Liver (tissue), 9 donors: Measurements from ENCODE around the gene LELP1. TPM values are rescaled to one million over a fixed set of nuclear protein-coding genes. Genes with fewer than 3 reads are reported as not detected.

ENCODE experiments used
- DNase-seq: peaks from one replicate; pipeline ENCODE4 v3.0.0-alpha.2; 2017; ENCODE audit warnings: low spot score
- H3K27ac ChIP-seq, 2 donors: one replicate each; pipeline ENCODE4 v1.7.0; 2013; ENCODE audit warnings: inconsistent platforms in 2 of 2, low read length in 2 of 2, control low read depth in 1 of 2, low read depth in 1 of 2, mild to moderate bottlenecking in 1 of 2
- H3K27me3 ChIP-seq, 4 donors: one replicate each; pipeline versions ENCODE4 v1.6.1 to v1.7.0; 2013; ENCODE audit warnings: low read length in 3 of 4, inconsistent platforms in 1 of 4, mild to moderate bottlenecking in 1 of 4, moderate library complexity in 1 of 4; ENCODE audit not compliant: control insufficient read depth in 4 of 4, insufficient read depth in 4 of 4
- H3K36me3 ChIP-seq, 4 donors: one replicate each; pipeline versions ENCODE4 v1.6.1 to v1.7.0; 2013; ENCODE audit warnings: low read length in 3 of 4, mild to moderate bottlenecking in 3 of 4, low read depth in 1 of 4, moderate library complexity in 1 of 4; ENCODE audit not compliant: control insufficient read depth in 4 of 4, insufficient read depth in 3 of 4
- H3K4me1 ChIP-seq, 4 donors: one replicate each; pipeline versions ENCODE4 v1.6.1 to v1.7.0; 2013; ENCODE audit warnings: low read length in 3 of 4, mild to moderate bottlenecking in 3 of 4, moderate library complexity in 1 of 4; ENCODE audit not compliant: control insufficient read depth in 4 of 4, insufficient read depth in 4 of 4
- H3K4me3 ChIP-seq, 3 donors: one replicate each; pipeline versions ENCODE4 v1.6.1 to v1.7.0; 2013; ENCODE audit warnings: low read length in 3 of 3, control low read depth in 1 of 3, low read depth in 1 of 3, mild to moderate bottlenecking in 1 of 3
- H3K9ac ChIP-seq, 2 donors: one replicate each; pipeline ENCODE4 v1.7.0; 2013; ENCODE audit warnings: low read length in 2 of 2, mild to moderate bottlenecking in 2 of 2, moderate library complexity in 2 of 2, control low read depth in 1 of 2, low read depth in 1 of 2
- H3K9me3 ChIP-seq, 4 donors: one replicate each; pipeline versions ENCODE4 v1.6.1 to v1.7.0; 2013; ENCODE audit warnings: low read length in 3 of 4; ENCODE audit not compliant: control insufficient read depth in 4 of 4
- EGR1 ChIP-seq, 2 donors: IDR thresholded peaks; 2 replicates each; pipeline ENCODE4 v1.6.1; 2016 to 2018; ENCODE audit warnings: antibody characterized with exemption in 2 of 2, low read depth in 2 of 2
- FOXA1 ChIP-seq: IDR thresholded peaks from 2 replicates; pipeline ENCODE4 v1.6.1; 2016; ENCODE audit warnings: antibody characterized with exemption
- FOXA2 ChIP-seq: IDR thresholded peaks from 2 replicates; pipeline ENCODE4 v1.6.1; 2016; ENCODE audit warnings: antibody characterized with exemption
- GABPA ChIP-seq, 2 donors: IDR thresholded peaks in 1 of 2; conservative IDR thresholded peaks in 1 of 2; 2 replicates each; pipeline ENCODE4 v1.6.1; 2016; ENCODE audit warnings: antibody characterized with exemption in 2 of 2, mild to moderate bottlenecking in 1 of 2, moderate library complexity in 1 of 2
- HNF4A ChIP-seq, 2 donors: conservative IDR thresholded peaks; 2 replicates each; pipeline ENCODE4 v1.6.1; 2016; ENCODE audit warnings: antibody characterized with exemption in 2 of 2, mild to moderate bottlenecking in 2 of 2
- HNF4G ChIP-seq: IDR thresholded peaks from 2 replicates; pipeline ENCODE4 v1.6.1; 2016; ENCODE audit warnings: antibody characterized with exemption
- RAD21 ChIP-seq, 2 donors: IDR thresholded peaks; 2 replicates each; pipeline ENCODE4 v1.6.1; 2016; ENCODE audit warnings: antibody characterized with exemption in 2 of 2, mild to moderate bottlenecking in 2 of 2
- REST ChIP-seq: IDR thresholded peaks from 2 replicates; pipeline ENCODE4 v1.6.1; 2016; ENCODE audit warnings: antibody characterized with exemption, mild to moderate bottlenecking
- RXRA ChIP-seq, 2 donors: IDR thresholded peaks; 2 replicates each; pipeline ENCODE4 v1.6.1; 2017 to 2018; ENCODE audit warnings: antibody characterized with exemption in 2 of 2, mild to moderate bottlenecking in 1 of 2
- SP1 ChIP-seq: IDR thresholded peaks from 2 replicates; pipeline ENCODE4 v1.6.1; 2018; ENCODE audit warnings: antibody characterized with exemption, mild to moderate bottlenecking
- WGBS: extraction: QIAGEN DNeasy Blood & Tissue Kit; methylation state at CpG from one replicate; pipeline ENCODE4 v1.1.7; 2013; 5-methylcytosine and 5-hydroxymethylcytosine counted together
- polyA plus RNA-seq, 2 donors: library from polyadenylated mRNA; stranded (reverse) in 1 of 2; unstranded in 1 of 2; fragments of 200-250 nt in 1 of 2; fragments of >200 nt in 1 of 2; fragmentation: Nextera tagmentation in 1 of 2; extraction: Ambion mirVana in 1 of 2; gene quantifications; one replicate each; pipeline versions ENCODE4 v1.2.1 to v1.2.3, GENCODE V29; 2013 to 2015
- total RNA-seq, 2 donors: library from RNA; depleted of rRNA; stranded (reverse); fragments of >200 nt; gene quantifications; one replicate each; pipeline ENCODE4 v1.2.3, GENCODE V29; 2014
- TF ChIP-seq, protein P1 (sequence below): IDR thresholded peaks from 2 replicates; pipeline ENCODE4 v1.6.1; 2016; ENCODE audit warnings: antibody characterized with exemption
- TF ChIP-seq, protein P2 (sequence below): IDR thresholded peaks from 2 replicates; pipeline ENCODE4 v1.6.1; 2016; ENCODE audit warnings: antibody characterized with exemption
- TF ChIP-seq, protein P3 (sequence below): IDR thresholded peaks from 2 replicates; pipeline ENCODE4 v1.6.1; 2016; ENCODE audit warnings: antibody characterized with exemption
- donor health status: healthy.
- donor health status: healthy.
- donor health status: healthy.
- donor health status: healthy.
- donor health status: healthy.

The LELP1 gene
- total and polyA plus RNA-seq, 4 donors: not detected

GRCh38 chr1:153245466-153245865, 42.2 kb downstream of the LELP1 start:
- no peak for TF ChIP-seq FOXA1
- TF ChIP-seq REST: no peak
- no peak for TF ChIP-seq GABPA (IDR thresholded peaks at IDR 0.05 in 1 of 2, conservative IDR thresholded peaks at IDR 0.05 in 1 of 2)
- no peak for TF ChIP-seq FOXA2
- TF ChIP-seq, protein P1, sequence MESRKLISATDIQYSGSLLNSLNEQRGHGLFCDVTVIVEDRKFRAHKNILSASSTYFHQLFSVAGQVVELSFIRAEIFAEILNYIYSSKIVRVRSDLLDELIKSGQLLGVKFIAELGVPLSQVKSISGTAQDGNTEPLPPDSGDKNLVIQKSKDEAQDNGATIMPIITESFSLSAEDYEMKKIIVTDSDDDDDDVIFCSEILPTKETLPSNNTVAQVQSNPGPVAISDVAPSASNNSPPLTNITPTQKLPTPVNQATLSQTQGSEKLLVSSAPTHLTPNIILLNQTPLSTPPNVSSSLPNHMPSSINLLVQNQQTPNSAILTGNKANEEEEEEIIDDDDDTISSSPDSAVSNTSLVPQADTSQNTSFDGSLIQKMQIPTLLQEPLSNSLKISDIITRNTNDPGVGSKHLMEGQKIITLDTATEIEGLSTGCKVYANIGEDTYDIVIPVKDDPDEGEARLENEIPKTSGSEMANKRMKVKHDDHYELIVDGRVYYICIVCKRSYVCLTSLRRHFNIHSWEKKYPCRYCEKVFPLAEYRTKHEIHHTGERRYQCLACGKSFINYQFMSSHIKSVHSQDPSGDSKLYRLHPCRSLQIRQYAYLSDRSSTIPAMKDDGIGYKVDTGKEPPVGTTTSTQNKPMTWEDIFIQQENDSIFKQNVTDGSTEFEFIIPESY: no peak
- TF ChIP-seq SP1: no peak
- TF ChIP-seq RAD21 (IDR thresholded peaks at IDR 0.05): no peak
- TF ChIP-seq HNF4A (conservative IDR thresholded peaks at IDR 0.05): no peak
- TF ChIP-seq RXRA (IDR thresholded peaks at IDR 0.05): no peak
- TF ChIP-seq, protein P2, sequence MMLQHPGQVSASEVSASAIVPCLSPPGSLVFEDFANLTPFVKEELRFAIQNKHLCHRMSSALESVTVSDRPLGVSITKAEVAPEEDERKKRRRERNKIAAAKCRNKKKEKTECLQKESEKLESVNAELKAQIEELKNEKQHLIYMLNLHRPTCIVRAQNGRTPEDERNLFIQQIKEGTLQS: no peak
- TF ChIP-seq HNF4G: no peak
- TF ChIP-seq, protein P3, sequence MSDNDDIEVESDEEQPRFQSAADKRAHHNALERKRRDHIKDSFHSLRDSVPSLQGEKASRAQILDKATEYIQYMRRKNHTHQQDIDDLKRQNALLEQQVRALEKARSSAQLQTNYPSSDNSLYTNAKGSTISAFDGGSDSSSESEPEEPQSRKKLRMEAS: no peak
- Histone ChIP-seq H3K9ac (no peak overlapping the region), H3K36me3 (no peaks in the 10 kb centered on the region), H3K27me3 (peaks cover 0 to 4% (median 0%) of the 10 kb centered on the region in 4 donors), H3K9me3 (no peaks in the 10 kb centered on the region), H3K27ac (no peak overlapping the region), H3K4me3 (no peak overlapping the region), H3K4me1 (no peaks in the 10 kb centered on the region)
- WGBS: 83% methylated on average over 4 of the region's 4 CpGs
- DNase-seq: peak; percentile 6

GRCh38 chr1:153246018-153246417, 42.8 kb downstream of the LELP1 start:
- no peak overlapping the region for H3K4me3 ChIP-seq
- WGBS: 80% methylated on average over 1 of the region's 1 CpG
- no peak overlapping the region for H3K9ac ChIP-seq
- peaks cover 0 to 4% (median 0%) of the 10 kb centered on the region in 4 donors for H3K27me3 ChIP-seq
- no peaks in the 10 kb centered on the region for H3K36me3 ChIP-seq
- no peaks in the 10 kb centered on the region for H3K4me1 ChIP-seq
- no peak overlapping the region for H3K27ac ChIP-seq
- H3K9me3 ChIP-seq: no peaks in the 10 kb centered on the region
- peak; percentile 8 for DNase-seq
- TF ChIP-seq SP1: no peak
- no peak for TF ChIP-seq EGR1 (IDR thresholded peaks at IDR 0.05; ENCODE audit: low read depth in 2 of 2)
- no peak for TF ChIP-seq FOXA2
- TF ChIP-seq FOXA1: no peak
- no peak for TF ChIP-seq RAD21 (IDR thresholded peaks at IDR 0.05)
